ENCODE measurements around the gene ROR2.

GRCh38 chr9:91954841-91955471 lies 4.9 kb upstream of the ROR2 start:
- TF ChIP-seq POLR2A (IDR thresholded peaks at IDR 0.05), result no peak
- TF ChIP-seq CTCF (IDR thresholded peaks at IDR 0.05), result peak in 4 of 6 experiments; percentile 44 to 68 (median 62)

Measured in thyroid gland (tissue), 4 donors.